K562 (cell line): ENCODE measurements around the gene TACR1.

Experiments used
- C11orf30 ChIP-seq: fragments of 450-650 bp; IDR thresholded peaks from 2 replicates; pipeline ENCODE4 v1.6.1; 2016; ENCODE audit warnings: low read depth, mild to moderate bottlenecking
- HCFC1 ChIP-seq: IDR thresholded peaks from 2 replicates; pipeline ENCODE4 v1.6.1; 2012; ENCODE audit warnings: low read depth, low read length, improper control_type of control experiment
- POLR2A ChIP-seq: fragments of 450-650 bp; conservative IDR thresholded peaks from 2 replicates; pipeline ENCODE4 v1.6.1; 2016

DNA sequence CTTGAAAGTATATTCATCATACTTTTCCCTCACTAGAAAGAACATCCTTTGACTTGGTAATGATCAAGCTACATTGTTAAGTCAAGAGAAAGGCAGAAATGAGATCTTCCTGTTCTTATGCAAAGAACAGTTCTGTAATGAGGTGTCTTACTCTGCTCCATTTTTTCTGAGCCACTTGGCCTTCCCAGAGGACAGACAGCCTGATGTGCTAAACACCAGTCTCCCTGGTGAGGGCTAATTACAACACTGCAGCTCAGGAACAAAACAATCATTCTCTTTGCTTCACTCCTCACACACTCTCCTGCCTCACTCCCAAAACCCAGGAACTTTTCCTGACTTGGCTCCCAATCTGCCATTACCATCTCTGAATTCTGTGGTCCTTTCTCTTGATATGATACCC is 25.6 kb downstream of the TACR1 start:
- TF ChIP-seq C11orf30 (no peak), HCFC1 (no peak), POLR2A (no peak)
